NB4 (cell line): ENCODE results near the gene PARP12.

Experiments
- CTCF ChIP-seq: IDR thresholded peaks from one replicate; pipeline ENCODE4 v1.5.1; 2012; ENCODE audit warnings: low read depth, low read length
- MAX ChIP-seq: IDR thresholded peaks from 2 replicates; pipeline ENCODE4 v1.6.1; 2011; ENCODE audit warnings: low read depth, low read length
- MYC ChIP-seq: IDR thresholded peaks from 2 replicates; pipeline ENCODE4 v1.6.1; 2011; ENCODE audit warnings: low read depth, low read length
- POLR2A ChIP-seq: IDR thresholded peaks from 2 replicates; pipeline ENCODE4 v1.6.1; 2011; ENCODE audit warnings: mild to moderate bottlenecking; ENCODE audit not compliant: insufficient read length; ENCODE audit errors: extremely low read depth

DNA sequence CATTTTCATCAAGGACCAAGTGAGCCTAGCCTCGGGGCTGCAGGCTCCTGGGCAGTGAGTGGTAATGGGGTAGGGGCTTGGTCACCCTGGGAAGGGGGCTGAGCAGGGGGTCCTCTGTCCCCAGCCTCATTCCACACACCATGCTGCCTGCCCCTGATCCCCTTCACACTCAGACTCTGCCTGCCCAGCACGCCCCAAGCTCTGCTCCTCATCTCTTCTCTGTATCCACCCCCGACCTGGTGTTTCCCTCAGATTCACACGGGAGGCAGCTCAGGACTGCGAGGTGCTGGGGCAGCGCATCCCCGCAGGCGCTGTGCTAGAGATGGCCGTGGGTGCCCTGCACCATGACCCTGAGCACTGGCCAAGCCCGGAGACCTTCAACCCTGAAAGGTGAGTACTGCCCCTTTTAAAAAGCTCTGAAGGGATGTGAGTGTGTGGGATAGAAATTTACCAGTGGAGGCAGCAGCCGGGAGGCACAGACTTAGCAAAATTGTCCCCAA, 47.2 kb downstream of the PARP12 start:
- TF ChIP-seq CTCF, result no peak
- TF ChIP-seq POLR2A, result no peak
- TF ChIP-seq MAX, result no peak
- TF ChIP-seq MYC, result no peak
